Urinary bladder (tissue), 4 donors: Measurements from ENCODE around the gene SCG3. TPM values are rescaled to one million over a fixed set of nuclear protein-coding genes. Genes with fewer than 3 reads are reported as not detected.
A peak's percentile ranks its signal among the peaks of the same experiment; 100 is the strongest.

ENCODE experiments used
- DNase-seq: peaks from one replicate; pipeline ENCODE4 v3.0.0-alpha.2; 2015; ENCODE audit errors: extremely low spot score
- H3K27ac ChIP-seq: one replicate; pipeline ENCODE4 v1.5.1; 2013; ENCODE audit warnings: low read depth, mild to moderate bottlenecking, moderate library complexity
- H3K36me3 ChIP-seq: one replicate; pipeline ENCODE4 v1.6.1; 2013; ENCODE audit warnings: mild to moderate bottlenecking, moderate library complexity; ENCODE audit not compliant: insufficient read depth
- H3K4me1 ChIP-seq: one replicate; pipeline ENCODE4 v1.6.1; 2013; ENCODE audit warnings: mild to moderate bottlenecking, moderate library complexity; ENCODE audit not compliant: insufficient read depth
- H3K4me3 ChIP-seq: one replicate; pipeline ENCODE4 v1.5.1; 2013; ENCODE audit warnings: low read depth, low read length
- WGBS: extraction: QIAGEN DNeasy Blood & Tissue Kit; methylation state at CpG from one replicate; pipeline ENCODE4 v1.1.7; 2013; 5-methylcytosine and 5-hydroxymethylcytosine counted together
- polyA plus RNA-seq: library from polyadenylated mRNA; stranded (reverse); fragments of 200-250 nt; gene quantifications from one replicate; pipeline ENCODE4 v1.2.3, GENCODE V29; 2013
- total RNA-seq: library from RNA; depleted of rRNA; stranded (reverse); fragments of >200 nt; gene quantifications from one replicate; pipeline ENCODE4 v1.2.3, GENCODE V29; 2014
- donor health status: healthy with polysubstance abuse.
- donor health status: healthy.

SCG3 gene
- total and polyA plus RNA-seq, 2 donors = 0.61 to 1.9 TPM

DNA sequence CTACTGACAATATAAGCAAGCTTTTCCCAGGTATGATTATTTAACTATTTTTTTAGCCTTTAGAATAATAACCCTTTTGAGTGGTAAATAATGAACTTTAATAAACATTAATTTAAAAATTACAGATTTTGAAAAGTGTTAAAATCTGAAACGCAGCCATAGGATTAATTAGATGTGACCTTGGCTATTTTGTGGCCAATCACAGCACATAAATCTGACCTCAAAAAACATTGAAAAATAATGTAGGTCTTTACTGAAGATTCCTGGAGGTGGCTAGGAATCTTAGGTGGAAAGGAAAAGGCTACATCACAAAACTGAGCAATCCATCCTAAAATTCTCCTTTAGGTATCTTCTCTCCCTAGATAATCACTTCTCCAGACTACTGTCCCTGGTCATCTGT, 18.1 kb downstream of the SCG3 start:
- Histone ChIP-seq H3K27ac (no peak overlapping the region), H3K4me3 (no peak overlapping the region), H3K36me3 (no peaks in the 10 kb centered on the region), H3K4me1 (no peaks in the 10 kb centered on the region)
- 85% methylated on average over 1 of the region's 1 CpG for WGBS
- DNase-seq = no peak

- WGBS = 60% methylated on average over 1 of the region's 1 CpG
- Histone ChIP-seq H3K36me3 (no peaks in the 10 kb centered on the region), H3K4me3 (no peak overlapping the region), H3K27ac (no peak overlapping the region), H3K4me1 (no peaks in the 10 kb centered on the region)
- DNase-seq = no peak
These were observed 21.4 kb downstream of the SCG3 start for GRCh38 chr15:51702710-51703109.

DNA sequence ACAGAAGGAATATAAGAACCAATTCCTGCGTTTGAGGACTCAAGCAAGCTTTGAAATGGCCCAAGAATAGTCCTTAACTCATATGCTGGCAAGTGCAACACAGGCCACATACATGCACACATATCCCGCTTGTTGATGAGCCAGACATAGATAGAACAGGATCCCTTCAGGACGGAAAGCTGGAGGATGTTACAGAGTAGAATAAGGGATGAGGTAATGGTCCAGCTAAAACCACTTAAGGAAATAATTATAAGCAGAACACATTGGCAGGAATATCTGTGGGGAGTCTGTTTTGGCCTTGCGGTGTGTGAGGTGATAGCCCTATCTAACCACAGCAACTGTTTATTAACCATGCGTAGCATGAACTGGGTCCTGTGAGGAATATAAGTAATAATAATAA, 25.0 kb downstream of the SCG3 start:
- WGBS = 59% methylated on average over 5 of the region's 5 CpGs
- no peak overlapping the region for H3K4me3 ChIP-seq
- DNase-seq = peak; percentile 49
- H3K4me1 ChIP-seq = no peaks in the 10 kb centered on the region
- H3K27ac ChIP-seq = no peak overlapping the region
- no peaks in the 10 kb centered on the region for H3K36me3 ChIP-seq

DNA sequence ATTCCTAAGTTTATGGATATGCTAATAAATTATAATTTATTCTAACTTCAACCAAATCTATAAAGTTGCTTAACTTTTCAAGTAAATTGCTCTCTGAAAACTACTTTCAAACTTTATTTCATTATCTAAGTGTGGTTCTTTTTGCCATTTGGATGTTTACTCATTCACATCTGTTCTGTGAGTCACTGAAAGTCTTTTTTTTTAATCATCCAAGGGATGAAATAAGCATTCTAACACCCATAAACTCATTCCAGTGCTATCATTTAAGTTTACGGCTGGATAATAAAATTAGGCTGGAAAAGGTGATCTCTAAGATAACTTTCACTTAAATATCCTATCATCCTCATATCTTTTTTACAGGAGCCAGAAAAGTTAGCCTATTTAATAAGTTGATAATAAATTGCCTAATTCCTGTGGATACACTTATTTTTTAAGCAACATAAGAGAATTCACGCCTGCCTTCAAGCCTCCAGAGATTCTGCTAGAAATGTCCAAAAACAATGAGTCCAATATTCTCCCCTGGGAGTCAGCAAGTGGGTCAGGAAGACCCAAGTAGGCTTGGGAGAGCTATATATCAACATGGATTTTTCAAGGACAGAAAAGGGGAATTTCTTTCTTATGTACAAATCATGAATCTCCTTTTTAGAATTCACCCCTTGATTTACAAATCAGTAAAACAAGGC, 25.8 kb downstream of the SCG3 start:
- H3K36me3 ChIP-seq = no peaks in the 10 kb centered on the region
- DNase-seq = no peak

GRCh38 chr15:51708013-51708412, 26.7 kb downstream of the SCG3 start:
- DNase-seq = peak; percentile 62
- Histone ChIP-seq H3K4me1 (no peaks in the 10 kb centered on the region), H3K4me3 (no peak overlapping the region), H3K27ac (no peak overlapping the region), H3K36me3 (no peaks in the 10 kb centered on the region)
- 25% methylated on average over 5 of the region's 5 CpGs for WGBS

More for the DNA sequence above, 25.8 kb downstream of the SCG3 start:
- no peaks in the 10 kb centered on the region for H3K4me1 ChIP-seq
- no peak overlapping the region for H3K27ac ChIP-seq
- H3K4me3 ChIP-seq = no peak overlapping the region
- 64% methylated on average over 2 of the region's 2 CpGs for WGBS

- Histone ChIP-seq H3K36me3 (no peaks in the 10 kb centered on the region), H3K27ac (no peak overlapping the region), H3K4me1 (no peaks in the 10 kb centered on the region), H3K4me3 (no peak overlapping the region)
- DNase-seq = no peak
- 87% methylated on average over 5 of the region's 5 CpGs for WGBS
These were observed 27.7 kb downstream of the SCG3 start for GRCh38 chr15:51709031-51709430.

DNA sequence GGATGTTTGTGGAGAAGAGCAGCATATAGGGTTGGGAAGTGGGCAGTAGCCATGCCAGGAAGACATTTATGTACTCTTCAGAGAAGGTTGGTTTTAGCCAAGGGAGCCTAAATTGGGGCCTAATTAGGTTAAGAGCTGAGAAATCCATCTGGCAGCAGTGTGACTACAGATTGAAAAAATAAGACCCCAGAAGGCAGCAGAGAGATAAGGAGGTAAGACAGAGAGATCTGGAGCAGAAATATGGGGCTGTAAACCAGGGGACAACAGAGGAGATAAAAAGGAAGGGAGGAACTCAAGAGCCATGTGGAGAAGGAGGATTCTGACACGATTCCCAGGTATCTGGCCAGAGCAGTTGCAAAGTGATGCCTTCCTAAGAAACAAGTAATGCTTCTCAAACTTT, 32.9 kb downstream of the SCG3 start:
- WGBS = 79% methylated on average over 1 of the region's 1 CpG
- Histone ChIP-seq H3K36me3 (no peaks in the 10 kb centered on the region), H3K4me3 (no peak overlapping the region), H3K27ac (no peak overlapping the region), H3K4me1 (no peaks in the 10 kb centered on the region)
- DNase-seq = no peak

DNA sequence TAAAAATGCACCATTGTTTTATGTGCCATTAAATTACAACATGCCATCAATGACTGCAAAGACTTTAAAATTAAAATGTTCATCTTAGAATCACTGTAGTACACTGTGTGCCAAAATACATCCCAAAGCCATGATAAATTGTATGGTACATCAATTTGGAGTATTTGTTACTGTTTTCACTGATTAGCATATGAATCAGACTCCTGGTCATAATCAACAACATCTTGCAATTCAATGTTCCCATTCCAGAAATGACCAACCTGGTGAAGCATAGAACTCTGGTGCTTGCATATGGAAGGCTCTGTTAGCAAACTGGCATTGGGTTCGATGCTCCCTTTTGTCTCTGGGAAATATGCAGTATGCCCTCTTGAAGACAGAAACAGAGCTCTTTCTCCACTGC, 33.6 kb downstream of the SCG3 start:
- H3K4me1 ChIP-seq = no peaks in the 10 kb centered on the region
- no peak for DNase-seq
- no peak overlapping the region for H3K4me3 ChIP-seq
- no peak overlapping the region for H3K27ac ChIP-seq
- no peaks in the 10 kb centered on the region for H3K36me3 ChIP-seq
- 93% methylated on average over 1 of the region's 1 CpG for WGBS

DNA sequence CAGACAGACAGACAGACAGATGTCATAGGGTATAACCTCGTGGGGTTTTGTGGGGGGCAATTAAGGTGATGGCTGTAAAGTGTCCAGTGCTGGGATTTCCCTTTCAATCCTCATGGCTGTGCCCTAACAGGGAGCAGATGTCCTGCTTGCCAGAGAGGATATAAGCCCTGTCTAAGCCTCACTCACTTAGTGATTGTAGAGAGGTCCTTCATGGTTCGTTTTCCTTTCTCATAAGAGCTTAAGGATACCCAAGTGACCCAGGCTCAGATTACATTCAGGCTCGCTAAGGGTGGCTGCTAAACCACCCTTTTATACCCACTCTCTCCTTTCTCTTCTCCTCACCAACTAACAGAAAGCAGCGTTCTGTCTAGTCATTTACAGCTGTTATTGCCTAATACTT, 36.9 kb downstream of the SCG3 start:
- no peak for DNase-seq
- H3K27ac ChIP-seq = no peak overlapping the region
- H3K36me3 ChIP-seq = no peaks in the 10 kb centered on the region
- no peak overlapping the region for H3K4me3 ChIP-seq
- WGBS = 47% methylated on average over 4 of the region's 4 CpGs
- no peaks in the 10 kb centered on the region for H3K4me1 ChIP-seq

- WGBS = 56% methylated on average over 3 of the region's 3 CpGs
These were observed 37.4 kb downstream of the SCG3 start for GRCh38 chr15:51718746-51719145.

GRCh38 chr15:51720201-51720995, 39.1 kb downstream of the SCG3 start:
- WGBS = 79% methylated on average over 8 of the region's 8 CpGs
- Histone ChIP-seq H3K4me1 (no peaks in the 10 kb centered on the region), H3K36me3 (no peaks in the 10 kb centered on the region), H3K4me3 (no peak overlapping the region), H3K27ac (no peak overlapping the region)
- no peak for DNase-seq

More at GRCh38 chr15:51718746-51719145, 37.4 kb downstream of the SCG3 start:
- DNase-seq = no peak
- Histone ChIP-seq H3K4me3 (no peak overlapping the region), H3K36me3 (no peaks in the 10 kb centered on the region), H3K27ac (no peak overlapping the region), H3K4me1 (no peaks in the 10 kb centered on the region)

- no peak overlapping the region for H3K4me3 ChIP-seq
- no peaks in the 10 kb centered on the region for H3K36me3 ChIP-seq
- DNase-seq = no peak
- H3K4me1 ChIP-seq = no peaks in the 10 kb centered on the region
- H3K27ac ChIP-seq = no peak overlapping the region
- 83% methylated on average over 5 of the region's 5 CpGs for WGBS
These were observed 40.1 kb downstream of the SCG3 start for GRCh38 chr15:51721199-51721960.

DNA sequence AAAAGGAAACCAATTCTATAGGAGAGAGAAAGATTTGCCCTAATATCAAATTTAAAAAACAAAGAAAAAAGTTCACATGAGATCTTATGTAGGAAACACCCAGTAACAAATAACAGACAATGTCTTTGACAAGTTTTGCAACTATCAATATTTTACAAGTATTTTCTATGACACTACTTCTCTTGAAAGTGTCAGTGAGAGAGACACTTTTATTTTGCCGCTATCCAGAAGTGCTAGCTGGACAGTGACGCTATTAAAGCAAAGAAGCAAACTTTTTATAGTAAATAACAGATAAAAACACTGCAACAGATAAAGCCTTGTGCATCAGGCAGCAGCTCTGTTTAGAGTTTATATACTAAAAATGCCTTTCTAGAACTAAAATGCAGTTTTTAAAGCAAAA, 42.9 kb downstream of the SCG3 start:
- no peaks in the 10 kb centered on the region for H3K36me3 ChIP-seq
- 47% methylated on average over 2 of the region's 2 CpGs for WGBS
- H3K27ac ChIP-seq = no peak overlapping the region
- peaks cover 1% of the 10 kb centered on the region for H3K4me1 ChIP-seq
- H3K4me3 ChIP-seq = no peak overlapping the region
- DNase-seq = no peak

DNA sequence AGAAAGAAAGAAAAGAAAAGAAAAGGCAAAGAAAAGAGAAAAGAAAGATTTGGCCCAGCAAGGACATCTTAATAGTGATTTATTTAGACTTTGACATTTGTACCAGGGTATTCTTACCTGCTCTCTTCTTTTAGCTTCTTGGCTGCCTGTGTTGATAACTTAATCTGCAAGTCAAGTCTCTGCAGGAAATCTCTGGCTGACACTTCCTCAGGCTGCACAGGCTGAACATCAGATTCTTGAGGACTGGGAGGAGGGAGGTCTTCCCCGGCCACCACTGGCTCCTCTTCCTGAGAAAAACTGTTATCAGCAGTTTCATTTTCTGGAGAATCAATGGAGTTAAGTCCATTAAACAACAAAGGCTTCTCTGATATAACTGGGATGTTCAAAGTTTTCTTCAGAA, 43.4 kb downstream of the SCG3 start:
- H3K4me1 ChIP-seq = peaks cover 1% of the 10 kb centered on the region

More for the DNA sequence above, 43.4 kb downstream of the SCG3 start:
- no peak overlapping the region for H3K27ac ChIP-seq
- H3K4me3 ChIP-seq = no peak overlapping the region
- DNase-seq = no peak
- H3K36me3 ChIP-seq = no peaks in the 10 kb centered on the region
- 14% methylated on average over 1 of the region's 1 CpG for WGBS
